NB4 (cell line): ENCODE measurements around the gene PAQR7.

Source experiments
- CTCF ChIP-seq: IDR thresholded peaks from one replicate; pipeline ENCODE4 v1.5.1; 2012; ENCODE audit warnings: low read depth, low read length
- POLR2A ChIP-seq: IDR thresholded peaks from 2 replicates; pipeline ENCODE4 v1.6.1; 2011; ENCODE audit warnings: mild to moderate bottlenecking; ENCODE audit not compliant: insufficient read length; ENCODE audit errors: extremely low read depth

- no peak for TF ChIP-seq CTCF
- TF ChIP-seq POLR2A: no peak
Observed at GRCh38 chr1:25875856-25876692, 566 bp upstream of the PAQR7 start.
